ENCODE results near the gene VWA3B.

GRCh38 chr2:98127229-98127989 lies 40.4 kb downstream of the VWA3B start:
- TF ChIP-seq YY1 (IDR thresholded peaks at IDR 0.05; ENCODE audit: insufficient read depth, insufficient read length) (no peak), SUZ12 (IDR thresholded peaks at IDR 0.05; ENCODE audit: extremely low read depth, insufficient read depth, insufficient read length) (no peak)

All from NT2/D1 (cell line).